ENCODE results near the gene RNASE1. TPM values are rescaled to one million over a fixed set of nuclear protein-coding genes. Genes with fewer than 3 reads are reported as not detected.

Gene RNASE1
- polyA plus RNA-seq, 1 experiment, result not detected

DNA sequence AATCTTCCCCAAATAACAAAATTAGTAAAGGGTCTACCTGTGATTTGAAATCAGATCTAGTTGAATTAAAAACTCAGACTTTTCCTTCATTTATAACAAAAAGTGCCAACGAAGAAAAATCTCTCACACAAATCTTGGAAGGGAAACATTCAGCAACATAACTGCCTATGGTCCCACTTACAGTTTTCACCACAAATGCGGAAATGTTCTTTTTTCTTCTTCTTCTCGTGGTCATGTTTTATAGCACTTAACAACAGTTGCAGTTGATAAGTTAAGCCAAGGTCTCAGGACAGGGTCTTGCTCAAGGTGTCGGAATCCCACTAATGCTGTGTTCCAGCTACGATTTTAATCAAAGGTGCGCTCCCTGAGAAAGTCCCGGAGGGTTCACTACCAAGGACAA, 11.5 kb downstream of the RNASE1 start:
- no peak for DNase-seq (ENCODE audit: low read depth)
- Histone ChIP-seq H3K4me3 (ENCODE audit: low read depth, low read length) (no peak overlapping the region), H3K36me3 (ENCODE audit: control insufficient read depth, insufficient read depth, low read length) (no peaks in the 10 kb centered on the region), H3K27me3 (ENCODE audit: control insufficient read depth, insufficient read depth, low read length) (no peaks in the 10 kb centered on the region)
- CTCF ChIA-PET, result interaction anchor here (0.6 kb wide), 1 partner anchor 27 kb away, joined by 3 read pairs; no protein-coding TSS in a partner anchor
- POLR2A ChIA-PET, result no interaction called here
- TF ChIP-seq, protein P1, sequence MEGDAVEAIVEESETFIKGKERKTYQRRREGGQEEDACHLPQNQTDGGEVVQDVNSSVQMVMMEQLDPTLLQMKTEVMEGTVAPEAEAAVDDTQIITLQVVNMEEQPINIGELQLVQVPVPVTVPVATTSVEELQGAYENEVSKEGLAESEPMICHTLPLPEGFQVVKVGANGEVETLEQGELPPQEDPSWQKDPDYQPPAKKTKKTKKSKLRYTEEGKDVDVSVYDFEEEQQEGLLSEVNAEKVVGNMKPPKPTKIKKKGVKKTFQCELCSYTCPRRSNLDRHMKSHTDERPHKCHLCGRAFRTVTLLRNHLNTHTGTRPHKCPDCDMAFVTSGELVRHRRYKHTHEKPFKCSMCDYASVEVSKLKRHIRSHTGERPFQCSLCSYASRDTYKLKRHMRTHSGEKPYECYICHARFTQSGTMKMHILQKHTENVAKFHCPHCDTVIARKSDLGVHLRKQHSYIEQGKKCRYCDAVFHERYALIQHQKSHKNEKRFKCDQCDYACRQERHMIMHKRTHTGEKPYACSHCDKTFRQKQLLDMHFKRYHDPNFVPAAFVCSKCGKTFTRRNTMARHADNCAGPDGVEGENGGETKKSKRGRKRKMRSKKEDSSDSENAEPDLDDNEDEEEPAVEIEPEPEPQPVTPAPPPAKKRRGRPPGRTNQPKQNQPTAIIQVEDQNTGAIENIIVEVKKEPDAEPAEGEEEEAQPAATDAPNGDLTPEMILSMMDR (IDR thresholded peaks at IDR 0.05; ENCODE audit: insufficient read depth, low read depth, low read length), result no peak

DNA sequence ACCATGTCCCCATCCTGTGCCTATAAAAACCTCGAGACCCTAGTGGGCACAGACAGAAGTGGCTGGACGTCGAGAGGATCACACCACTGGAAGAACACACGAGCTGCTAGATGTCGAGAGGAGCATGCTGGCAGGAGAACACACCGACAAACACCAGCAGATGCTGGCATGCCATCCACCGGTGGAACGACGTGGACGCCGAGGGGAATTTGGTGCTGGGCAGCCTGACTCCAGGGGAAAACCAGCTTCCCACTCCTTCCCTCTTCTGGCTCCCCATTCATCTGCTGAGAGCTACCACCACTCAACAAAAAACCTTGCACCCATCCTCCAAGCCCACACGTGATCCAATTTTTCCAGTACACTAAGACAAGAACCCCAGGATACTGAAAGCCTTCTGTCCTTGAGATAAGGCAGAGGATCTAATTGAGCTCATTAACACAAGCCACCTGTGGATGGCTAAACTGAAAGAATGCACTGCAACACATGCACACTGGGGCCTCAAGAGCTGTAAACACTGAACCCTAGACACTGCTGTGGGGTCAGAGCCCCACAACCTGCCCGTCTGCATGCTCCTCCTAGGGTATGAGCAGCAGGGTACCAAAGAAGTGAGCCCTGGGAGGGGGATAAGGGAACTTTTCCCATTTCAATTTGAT, 12.1 kb downstream of the RNASE1 start:
- Histone ChIP-seq H3K36me3 (ENCODE audit: control insufficient read depth, insufficient read depth, low read length) (no peaks in the 10 kb centered on the region), H3K27me3 (ENCODE audit: control insufficient read depth, insufficient read depth, low read length) (no peaks in the 10 kb centered on the region), H3K4me3 (ENCODE audit: low read depth, low read length) (no peak overlapping the region)
- DNase-seq (ENCODE audit: low read depth), result no peak
- ChIA-PET POLR2A (no interaction called here), CTCF (no interaction called here)
- TF ChIP-seq, protein P1 (IDR thresholded peaks at IDR 0.05; ENCODE audit: insufficient read depth, low read depth, low read length), result no peak

DNA sequence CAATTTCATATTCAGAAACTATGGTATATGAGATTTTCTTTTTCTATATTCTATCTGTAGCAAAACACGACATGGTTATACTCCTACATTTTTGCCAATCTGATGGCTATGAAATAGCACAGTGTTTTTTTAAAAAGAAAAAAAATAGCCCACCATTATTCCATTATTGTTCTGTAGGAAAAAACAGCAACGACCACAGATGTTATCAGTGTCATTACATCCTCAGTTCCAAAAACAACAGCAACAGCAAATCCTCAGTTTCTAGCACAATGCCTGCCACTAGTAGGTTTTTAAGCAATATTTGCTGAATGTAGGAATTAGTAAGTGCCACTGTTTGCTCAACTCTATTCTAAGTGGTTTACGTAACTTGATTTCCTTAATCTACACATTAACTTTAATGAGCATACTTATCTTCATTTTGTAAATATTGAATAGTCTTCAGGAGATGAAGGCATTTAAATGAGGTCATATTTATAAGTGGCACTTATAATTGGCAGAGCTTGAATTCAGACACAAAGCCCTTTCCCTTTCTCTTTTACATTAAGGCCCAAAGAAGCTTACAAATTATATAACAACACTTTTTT, 13.3 kb downstream of the RNASE1 start:
- H3K27me3 ChIP-seq (ENCODE audit: control insufficient read depth, insufficient read depth, low read length), result no peaks in the 10 kb centered on the region
- no peaks in the 10 kb centered on the region for H3K36me3 ChIP-seq (ENCODE audit: control insufficient read depth, insufficient read depth, low read length)
- H3K4me3 ChIP-seq (ENCODE audit: low read depth, low read length), result no peak overlapping the region
- CTCF ChIA-PET, result interaction anchor here (0.6 kb wide), 1 partner anchor 117 kb away, joined by 3 read pairs; no protein-coding TSS in a partner anchor
- DNase-seq (ENCODE audit: low read depth), result no peak
- POLR2A ChIA-PET, result no interaction called here
- TF ChIP-seq, protein P1 (IDR thresholded peaks at IDR 0.05; ENCODE audit: insufficient read depth, low read depth, low read length), result no peak

DNA sequence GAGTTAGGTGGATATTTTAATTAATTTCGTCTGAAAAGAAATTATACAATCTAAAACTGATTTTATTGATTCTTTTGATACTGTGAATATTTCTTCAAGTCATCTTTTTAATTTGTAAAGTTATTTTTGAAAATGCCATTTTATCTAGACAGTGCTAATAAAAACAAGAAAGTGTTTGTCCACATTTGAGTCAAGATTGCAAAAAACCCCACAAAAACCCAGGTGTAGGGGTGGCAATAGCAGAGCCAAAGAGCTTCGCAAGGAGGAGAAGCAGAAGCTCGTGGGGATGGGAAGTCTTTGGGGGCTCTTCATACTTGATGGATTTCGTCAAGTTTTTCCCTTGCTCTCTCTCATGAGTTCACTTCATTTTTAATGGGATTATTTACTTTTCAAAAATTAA, 15.6 kb downstream of the RNASE1 start:
- Histone ChIP-seq H3K36me3 (ENCODE audit: control insufficient read depth, insufficient read depth, low read length) (no peaks in the 10 kb centered on the region), H3K4me3 (ENCODE audit: low read depth, low read length) (no peak overlapping the region), H3K27me3 (ENCODE audit: control insufficient read depth, insufficient read depth, low read length) (no peaks in the 10 kb centered on the region)
- CTCF ChIA-PET, result no interaction called here
- POLR2A ChIA-PET, result no interaction called here
- TF ChIP-seq, protein P1 (IDR thresholded peaks at IDR 0.05; ENCODE audit: insufficient read depth, low read depth, low read length), result no peak
- DNase-seq (ENCODE audit: low read depth), result no peak

DNA sequence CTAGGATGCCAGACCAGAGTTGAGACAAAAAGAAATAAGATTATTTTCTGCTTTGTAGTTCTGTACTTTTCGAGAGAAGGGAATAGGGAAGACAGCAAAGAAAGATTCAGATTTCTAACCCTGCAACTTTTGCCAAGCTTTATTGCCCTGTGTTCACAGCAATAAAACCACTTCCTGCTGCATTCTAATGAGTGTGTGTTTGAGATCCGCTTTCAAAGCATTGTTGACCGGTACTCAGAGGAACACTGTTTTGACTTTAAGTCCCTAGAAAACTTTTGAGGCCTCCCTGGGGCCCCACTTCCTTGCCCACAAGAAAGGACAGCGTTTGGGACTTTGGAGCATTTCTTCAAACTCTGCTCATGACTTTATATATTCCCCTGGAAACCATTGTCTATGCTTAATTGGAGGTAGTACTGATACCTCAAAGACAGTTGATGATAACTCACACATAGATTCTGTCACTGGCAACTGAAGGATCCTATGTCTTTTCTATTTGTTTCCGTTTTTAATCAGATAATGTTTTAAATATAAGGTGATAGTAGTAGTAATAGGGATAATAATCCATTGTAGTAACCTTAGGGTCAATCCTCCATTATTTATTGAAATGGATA, 20.3 kb downstream of the RNASE1 start:
- TF ChIP-seq, protein P1 (IDR thresholded peaks at IDR 0.05; ENCODE audit: insufficient read depth, low read depth, low read length), result no peak
- no peaks in the 10 kb centered on the region for H3K27me3 ChIP-seq (ENCODE audit: control insufficient read depth, insufficient read depth, low read length)
- ChIA-PET CTCF (no interaction called here), POLR2A (no interaction called here)
- H3K4me3 ChIP-seq (ENCODE audit: low read depth, low read length), result no peak overlapping the region
- no peaks in the 10 kb centered on the region for H3K36me3 ChIP-seq (ENCODE audit: control insufficient read depth, insufficient read depth, low read length)
- no peak for DNase-seq (ENCODE audit: low read depth)
